Right lobe of liver (tissue), 6 donors: Measurements from ENCODE around the gene EIPR1. TPM values are rescaled to one million over a fixed set of nuclear protein-coding genes. Genes with fewer than 3 reads are reported as not detected.

ENCODE experiments used
- ATAC-seq, 4 donors: fragments of 200-7000 bp; cut with Tn5 transposase; one replicate each; pipeline ENCODE4 v1.9.1; 2020; ENCODE audit warnings: mild to moderate bottlenecking in 4 of 4, moderate library complexity in 4 of 4
- DNase-seq, 3 donors: peaks; one replicate each; pipeline ENCODE4 v3.0.0-alpha.2; 2020
- H3K27ac ChIP-seq, 3 donors: fragments of 200-600 bp; one replicate each; pipeline ENCODE4 v1.8.0; 2022
- H3K27me3 ChIP-seq, 2 donors: fragments of 200-600 bp; one replicate each; pipeline ENCODE4 v1.8.0; 2022
- H3K36me3 ChIP-seq, 4 donors: fragments of 200-600 bp; sonication (generic) in 1 of 4; one replicate each; pipeline versions ENCODE4 v1.5.1 to v1.8.0; 2017 to 2022; ENCODE audit warnings: control low read depth in 1 of 4
- H3K4me1 ChIP-seq, 4 donors: fragments of 200-600 bp; sonication (generic) in 1 of 4; one replicate each; pipeline versions ENCODE4 v1.5.1 to v1.8.0; 2017 to 2022; ENCODE audit warnings: control low read depth in 1 of 4
- H3K4me3 ChIP-seq, 3 donors: fragments of 200-600 bp; one replicate each; pipeline ENCODE4 v1.8.0; 2022
- H3K9me3 ChIP-seq, 4 donors: fragments of 200-600 bp; sonication (generic) in 1 of 4; one replicate each; pipeline versions ENCODE4 v1.5.1 to v1.8.0; 2017 to 2022; ENCODE audit warnings: control low read depth in 1 of 4
- CTCF ChIP-seq, 4 donors: fragments of 200-600 bp in 3 of 4; fragments of 450-650 bp in 1 of 4; IDR thresholded peaks; one replicate each; pipeline versions ENCODE4 v1.5.1 to v1.8.0; 2016 to 2022; ENCODE audit warnings: antibody characterized with exemption in 4 of 4, mild to moderate bottlenecking in 2 of 4
- POLR2A ChIP-seq: fragments of 450-650 bp; IDR thresholded peaks from one replicate; pipeline ENCODE4 v1.6.1; 2017; ENCODE audit warnings: antibody characterized with exemption, mild to moderate bottlenecking
- WGBS: methylation state at CpG from one replicate; pipeline ENCODE4 v1.1.6; 2018; ENCODE audit warnings: low coverage, low lambda C conversion rate; ENCODE audit not compliant: insufficient coverage; ENCODE audit errors: missing lambda C conversion rate; 5-methylcytosine and 5-hydroxymethylcytosine counted together
- intact Hi-C, 2 donors: fragments of 100-400 bp; cut with DNase I; formaldehyde crosslinking; loops; one replicate each; pipeline versions ENCODE4 v1.11.2 to v1.14.1; 2022
- total RNA-seq, 6 experiments: library from RNA; depleted of rRNA in 2 of 6; stranded (reverse); fragments of >200 nt in 2 of 6; fragmentation: NEBNext Ultra II Directional in 3 of 6; extraction: Animal tissue kit (Norgen Biotek cat#: 25700) in 3 of 6; gene quantifications; one replicate each; pipeline versions ENCODE4 v1.1.0 to v1.2.4, GENCODE V29; 2016 to 2023
- donor health status: DM: no; HTN: yes; CAD: no.
- donor health status: DM: no; HTN: no; CAD: no.
- donor health status: DM: no; HTN: no; CAD: no.
- donor health status: DM: no; HTN: yes; CAD: no.
- donor health status: DM: no; HTN: yes; CAD: no.

Gene EIPR1
- total RNA-seq, 6 experiments from 2014 or later: 6.8 to 40.6 (median 11.6) TPM

- no peak overlapping the region for H3K27ac ChIP-seq
- WGBS: 78% methylated on average over 7 of the region's 15 CpGs
- TF ChIP-seq CTCF (IDR thresholded peaks at IDR 0.05) (no peak), POLR2A (no peak)
- H3K27me3 ChIP-seq: no peaks in the 10 kb centered on the region
- peak in 1 of 3 donors; percentile 11 for DNase-seq
- intact Hi-C loops: no loop called here
- no peak overlapping the region for H3K4me3 ChIP-seq
- H3K9me3 ChIP-seq: no peaks in the 10 kb centered on the region
- H3K36me3 ChIP-seq: no peaks in the 10 kb centered on the region
- H3K4me1 ChIP-seq: no peaks in the 10 kb centered on the region
- ATAC-seq: no peak
Observed at GRCh38 chr2:3266925-3267867, 110.4 kb downstream of the EIPR1 start.

DNA sequence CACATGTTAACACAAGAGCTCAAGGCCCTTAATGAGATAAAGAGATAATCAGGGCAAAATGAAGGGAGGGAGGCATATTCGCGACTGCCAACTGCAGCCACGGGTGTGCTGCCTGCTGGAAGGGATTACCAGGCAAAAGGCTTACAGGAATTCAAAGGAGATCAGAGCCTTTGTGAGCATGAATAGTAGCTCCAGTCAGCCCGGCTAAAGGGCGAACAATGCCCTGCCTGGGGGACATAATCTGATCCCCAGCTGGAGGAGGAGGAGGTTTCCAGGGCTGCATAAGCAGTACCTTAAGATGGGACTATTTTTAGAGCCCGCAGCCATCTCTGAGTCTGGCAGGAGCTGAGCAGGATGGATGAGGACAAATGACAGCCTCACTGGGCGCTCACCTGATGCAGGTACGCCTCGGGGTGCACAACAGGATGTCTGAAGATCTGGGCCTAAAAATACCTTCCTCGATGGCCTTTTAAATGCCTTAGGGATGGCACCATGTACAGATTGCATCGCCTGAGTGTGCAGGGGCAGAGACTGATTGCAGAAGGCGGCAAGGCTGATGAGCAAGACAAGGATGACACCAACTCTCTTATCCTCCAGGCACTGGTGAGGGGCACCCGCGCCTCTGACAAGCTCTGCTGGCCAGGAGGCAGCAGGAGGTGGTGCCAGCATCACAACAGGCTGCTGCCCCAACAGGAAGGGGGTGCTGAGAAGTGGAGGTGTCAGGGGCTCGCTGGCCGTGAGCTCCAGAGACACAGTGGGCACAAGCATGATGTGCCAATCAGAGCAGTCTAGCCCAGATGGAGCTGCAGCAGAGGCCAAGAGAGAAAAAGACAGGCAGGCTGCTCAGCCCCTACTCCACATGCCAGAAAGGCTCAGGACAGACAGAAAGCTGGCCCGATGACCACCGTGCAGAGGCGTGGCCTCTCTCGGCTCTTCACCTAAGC, 111.4 kb downstream of the EIPR1 start:
- 67% methylated on average over 3 of the region's 20 CpGs for WGBS
- intact Hi-C loops: no loop called here
- no peaks in the 10 kb centered on the region for H3K27me3 ChIP-seq
- H3K4me3 ChIP-seq: no peak overlapping the region
- TF ChIP-seq CTCF (IDR thresholded peaks at IDR 0.05) (no peak), POLR2A (no peak)
- no peaks in the 10 kb centered on the region for H3K36me3 ChIP-seq
- H3K9me3 ChIP-seq: no peaks in the 10 kb centered on the region
- ATAC-seq (no peak), DNase-seq (no peak)
- H3K27ac ChIP-seq: no peak overlapping the region
- no peaks in the 10 kb centered on the region for H3K4me1 ChIP-seq

- no peak overlapping the region for H3K27ac ChIP-seq
- H3K36me3 ChIP-seq: no peaks in the 10 kb centered on the region
- intact Hi-C loops: no loop called here
- no peaks in the 10 kb centered on the region for H3K27me3 ChIP-seq
- H3K4me3 ChIP-seq: no peak overlapping the region
- H3K9me3 ChIP-seq: no peaks in the 10 kb centered on the region
- DNase-seq: no peak
- 93% methylated on average over 8 of the region's 8 CpGs for WGBS
- ATAC-seq: no peak
- TF ChIP-seq POLR2A (no peak), CTCF (IDR thresholded peaks at IDR 0.05) (no peak)
- no peaks in the 10 kb centered on the region for H3K4me1 ChIP-seq
Observed at GRCh38 chr2:3265471-3265870, 112.1 kb downstream of the EIPR1 start.

- Histone ChIP-seq H3K4me3 (no peak overlapping the region), H3K27ac (no peak overlapping the region), H3K27me3 (no peaks in the 10 kb centered on the region), H3K36me3 (no peaks in the 10 kb centered on the region), H3K9me3 (no peaks in the 10 kb centered on the region), H3K4me1 (no peaks in the 10 kb centered on the region)
- intact Hi-C loops: no loop called here
- DNase-seq (no peak), ATAC-seq (peak; percentile 65 to 84 (median 78))
- TF ChIP-seq POLR2A (no peak), CTCF (IDR thresholded peaks at IDR 0.05) (no peak)
- 57% methylated on average over 12 of the region's 12 CpGs for WGBS
Observed at GRCh38 chr2:3264010-3264744, 113.4 kb downstream of the EIPR1 start.
